MM.1S (cell line): Measurements from ENCODE around the gene ATE1.

ENCODE experiments used
- DNase-seq: peaks from one replicate; pipeline ENCODE4 v3.0.0-alpha.2; 2015
- H2AFZ ChIP-seq: fragments of 300-600 bp; sonication (generic); 2 replicates; pipeline ENCODE4 v1.6.0; 2016; ENCODE audit warnings: antibody characterized with exemption, low read length
- H3F3A ChIP-seq: fragments of 300-600 bp; sonication (generic); 2 replicates; pipeline ENCODE4 v1.6.1; 2016; ENCODE audit warnings: mild to moderate bottlenecking, antibody characterized with exemption, low read length, moderate library complexity, mixed read lengths; ENCODE audit not compliant: insufficient read depth
- H3K27ac ChIP-seq: fragments of 300-600 bp; sonication (generic); 2 replicates; pipeline ENCODE4 v1.5.1; 2016; ENCODE audit warnings: mild to moderate bottlenecking, low read length
- H3K27me3 ChIP-seq: fragments of 300-600 bp; sonication (generic); replicated peaks from 2 replicates; pipeline ENCODE4 v1.6.0; 2016; ENCODE audit warnings: low read length; ENCODE audit not compliant: insufficient read depth
- H3K36me3 ChIP-seq: fragments of 300-600 bp; sonication (generic); replicated peaks from 2 replicates; pipeline ENCODE4 v1.6.1; 2016; ENCODE audit warnings: mild to moderate bottlenecking, low read length, mixed read lengths; ENCODE audit not compliant: insufficient read depth
- H3K4me1 ChIP-seq: fragments of 300-600 bp; sonication (generic); 2 replicates; pipeline ENCODE4 v1.6.1; 2016; ENCODE audit warnings: low read length, mixed read lengths
- H3K4me2 ChIP-seq: fragments of 300-600 bp; sonication (generic); 2 replicates; pipeline ENCODE4 v1.6.0; 2016; ENCODE audit warnings: low read depth, low read length
- H3K4me3 ChIP-seq: fragments of 300-600 bp; sonication (generic); 2 replicates; pipeline ENCODE4 v1.5.1; 2016; ENCODE audit warnings: low read length, mixed read lengths
- H3K79me2 ChIP-seq: fragments of 300-600 bp; sonication (generic); 2 replicates; pipeline ENCODE4 v1.6.1; 2016; ENCODE audit warnings: mixed run types, low read length, mixed read lengths
- H3K9ac ChIP-seq: fragments of 300-600 bp; sonication (generic); 2 replicates; pipeline ENCODE4 v1.6.1; 2016; ENCODE audit warnings: low read length, mixed read lengths
- H3K9me2 ChIP-seq: fragments of 300-600 bp; sonication (generic); replicated peaks from 2 replicates; pipeline ENCODE4 v1.6.1; 2016; ENCODE audit warnings: mild to moderate bottlenecking, low read length, mixed read lengths; ENCODE audit not compliant: insufficient read depth
- H3K9me3 ChIP-seq: fragments of 300-600 bp; sonication (generic); replicated peaks from 2 replicates; pipeline ENCODE4 v1.6.1; 2016; ENCODE audit warnings: mild to moderate bottlenecking, low read length, mixed read lengths; ENCODE audit not compliant: insufficient read depth
- H4K20me1 ChIP-seq: fragments of 300-600 bp; sonication (generic); 2 replicates; pipeline ENCODE4 v1.6.1; 2016; ENCODE audit warnings: mild to moderate bottlenecking, low read length, moderate library complexity, mixed read lengths; ENCODE audit not compliant: insufficient read depth
- CTCF ChIP-seq: fragments of 300-600 bp; sonication (generic); IDR thresholded peaks from 2 replicates; pipeline ENCODE4 v1.5.1; 2016; ENCODE audit warnings: antibody characterized with exemption, low read length, mixed read lengths
- EZH2 ChIP-seq: fragments of 300-600 bp; sonication (generic); optimal IDR thresholded peaks from 2 replicates; pipeline ENCODE3; 2017; ENCODE audit warnings: low read depth, mild to moderate bottlenecking, antibody characterized with exemption, low read length, mixed read lengths
- EZH2phosphoT487 ChIP-seq: fragments of 300-600 bp; sonication (generic); IDR thresholded peaks from 2 replicates; pipeline ENCODE4 v1.6.1; 2018; ENCODE audit warnings: antibody characterized with exemption, low read length

The ATE1 gene

GRCh38 chr10:121732656-121733445 lies 195.0 kb downstream of the ATE1 start:
- H3K9ac ChIP-seq, result no peak overlapping the region
- no peaks in the 10 kb centered on the region for H3K9me3 ChIP-seq
- H2AFZ ChIP-seq, result no peak overlapping the region
- no peaks in the 10 kb centered on the region for H3F3A ChIP-seq
- no peaks in the 10 kb centered on the region for H3K9me2 ChIP-seq
- H4K20me1 ChIP-seq, result no peaks in the 10 kb centered on the region
- H3K79me2 ChIP-seq, result no peaks in the 10 kb centered on the region
- H3K27ac ChIP-seq, result no peak overlapping the region
- DNase-seq, result no peak
- no peaks in the 10 kb centered on the region for H3K27me3 ChIP-seq
- no peaks in the 10 kb centered on the region for H3K4me1 ChIP-seq
- H3K36me3 ChIP-seq, result no peaks in the 10 kb centered on the region
- no peak overlapping the region for H3K4me2 ChIP-seq
- H3K4me3 ChIP-seq, result no peak overlapping the region
- no peak for TF ChIP-seq EZH2
- TF ChIP-seq EZH2phosphoT487, result no peak
- TF ChIP-seq CTCF, result no peak

GRCh38 chr10:121732172-121732571 lies 195.7 kb downstream of the ATE1 start:
- no peaks in the 10 kb centered on the region for H3K9me3 ChIP-seq
- no peak for DNase-seq
- H3K36me3 ChIP-seq, result no peaks in the 10 kb centered on the region
- no peaks in the 10 kb centered on the region for H3K27me3 ChIP-seq
- no peaks in the 10 kb centered on the region for H3F3A ChIP-seq
- H3K9ac ChIP-seq, result no peak overlapping the region
- H3K4me3 ChIP-seq, result no peak overlapping the region
- H3K79me2 ChIP-seq, result no peaks in the 10 kb centered on the region
- no peaks in the 10 kb centered on the region for H3K9me2 ChIP-seq
- H2AFZ ChIP-seq, result no peak overlapping the region
- no peaks in the 10 kb centered on the region for H3K4me1 ChIP-seq
- TF ChIP-seq EZH2phosphoT487 (no peak), CTCF (no peak), EZH2 (no peak)
- no peaks in the 10 kb centered on the region for H4K20me1 ChIP-seq
- no peak overlapping the region for H3K4me2 ChIP-seq
- no peak overlapping the region for H3K27ac ChIP-seq

GRCh38 chr10:121724282-121724681 lies 203.5 kb downstream of the ATE1 start:
- TF ChIP-seq EZH2phosphoT487 (no peak), CTCF (no peak), EZH2 (no peak)
- H3K9ac ChIP-seq, result no peak overlapping the region

More at GRCh38 chr10:121724282-121724681, 203.5 kb downstream of the ATE1 start:
- Histone ChIP-seq H3K4me2 (no peak overlapping the region), H3K36me3 (no peaks in the 10 kb centered on the region), H3K9me2 (no peaks in the 10 kb centered on the region), H2AFZ (no peak overlapping the region), H3K27me3 (no peaks in the 10 kb centered on the region), H4K20me1 (no peaks in the 10 kb centered on the region), H3K27ac (no peak overlapping the region), H3K9me3 (no peaks in the 10 kb centered on the region), H3F3A (no peaks in the 10 kb centered on the region), H3K79me2 (no peaks in the 10 kb centered on the region), H3K4me3 (no peak overlapping the region), H3K4me1 (no peaks in the 10 kb centered on the region)
- no peak for DNase-seq
